BLaER1 (cell line): ENCODE results near the gene METRN.
A peak's percentile ranks its signal among the peaks of the same experiment; 100 is the strongest.
"Not testable (repeated sequence)": the region's sequence is repeated elsewhere in the genome, so short reads cannot be mapped to it uniquely, and the experiment has no call there.

Experiments used
- H3K27ac ChIP-seq: shearing (Covaris generic); formaldehyde crosslinking; 2 replicates; pipeline ENCODE4 v1.8.1; 2022
- H3K27me3 ChIP-seq: shearing (Covaris generic); formaldehyde crosslinking; 2 replicates; pipeline ENCODE4 v1.8.1; 2022
- H3K36me3 ChIP-seq: shearing (Covaris generic); formaldehyde crosslinking; 2 replicates; pipeline ENCODE4 v1.8.1; 2022
- H3K4me1 ChIP-seq: shearing (Covaris generic); formaldehyde crosslinking; 2 replicates; pipeline ENCODE4 v1.8.1; 2022
- H3K4me2 ChIP-seq: shearing (Covaris generic); formaldehyde crosslinking; 2 replicates; pipeline ENCODE4 v1.8.1; 2022
- H3K4me3 ChIP-seq: shearing (Covaris generic); formaldehyde crosslinking; 2 replicates; pipeline ENCODE4 v1.8.1; 2022
- H3K9ac ChIP-seq: shearing (Covaris generic); formaldehyde crosslinking; 2 replicates; pipeline ENCODE4 v1.8.1; 2022
- H3K9me3 ChIP-seq: shearing (Covaris generic); formaldehyde crosslinking; 2 replicates; pipeline ENCODE4 v1.8.1; 2022
- H4K20me1 ChIP-seq: shearing (Covaris generic); formaldehyde crosslinking; 2 replicates; pipeline ENCODE4 v1.8.1; 2022
- Cebpa-rat ChIP-seq: shearing (Covaris generic); IDR thresholded peaks from 2 replicates; pipeline ENCODE4 v1.8.1; 2022

The METRN gene

DNA sequence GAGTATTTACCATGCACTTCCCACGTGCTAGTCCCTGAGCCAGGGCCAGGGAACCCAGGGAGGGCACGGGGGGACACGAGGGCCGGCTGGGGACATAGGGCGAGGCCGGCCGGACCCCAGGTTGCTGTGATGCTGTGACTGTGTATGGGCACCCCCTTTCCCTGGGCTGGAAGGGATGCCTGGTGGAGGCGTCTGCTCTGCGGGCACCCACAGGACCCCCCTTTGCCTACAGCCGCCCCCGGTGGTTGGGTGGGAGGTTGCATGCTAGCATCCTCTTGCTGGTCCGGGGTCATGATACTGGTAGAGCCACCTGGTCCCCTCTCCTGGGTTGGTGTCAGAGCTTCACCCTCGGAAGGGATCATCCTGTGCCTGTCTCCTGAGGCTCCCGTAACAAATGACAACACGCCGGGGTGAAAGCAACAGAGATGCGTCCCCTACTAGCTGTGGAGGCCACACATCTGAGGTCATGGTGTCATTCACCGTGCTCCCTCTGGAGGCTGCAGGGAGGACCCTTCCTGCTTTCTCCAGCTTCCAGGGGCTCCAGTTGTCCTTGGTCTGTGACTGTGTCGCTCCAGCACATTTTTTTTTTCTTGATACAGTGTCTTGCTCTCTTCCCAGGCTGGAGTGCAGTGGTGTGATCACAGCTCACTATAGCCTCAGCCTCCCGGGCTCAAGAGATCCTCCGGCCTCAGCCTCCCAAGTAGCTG, 29.0 kb downstream of the METRN start:
- no peak overlapping the region for H3K4me2 ChIP-seq
- TF ChIP-seq Cebpa-rat, result no peak
- H3K4me1 ChIP-seq, result peaks cover 30% of the 10 kb centered on the region
- H3K27me3 ChIP-seq, result no peaks in the 10 kb centered on the region
- H3K27ac ChIP-seq, result no peak overlapping the region
- H3K36me3 ChIP-seq, result no peaks in the 10 kb centered on the region
- no peak overlapping the region for H3K4me3 ChIP-seq
- H4K20me1 ChIP-seq, result no peaks in the 10 kb centered on the region
- H3K9ac ChIP-seq, result no peak overlapping the region
- no peaks in the 10 kb centered on the region for H3K9me3 ChIP-seq

DNA sequence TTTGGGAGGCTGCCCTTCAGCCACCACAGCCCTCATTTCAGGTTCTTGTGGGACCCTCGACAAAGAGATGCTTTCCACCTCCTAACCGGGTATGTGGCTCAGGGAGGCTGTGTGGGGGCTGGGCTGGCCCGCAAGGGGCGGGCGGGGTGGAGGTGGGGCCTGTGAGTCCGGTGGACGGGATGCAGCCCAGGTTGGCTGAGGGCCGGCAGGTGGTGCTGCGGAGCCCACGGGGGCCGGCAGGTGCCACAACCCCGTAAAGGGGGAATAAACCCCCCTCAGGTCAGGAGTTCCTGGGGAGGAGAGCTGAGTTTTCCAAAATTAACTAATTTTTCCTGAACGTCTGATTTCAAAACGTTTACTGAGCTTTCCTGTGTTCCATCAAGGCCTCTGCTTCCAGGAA, 30.8 kb downstream of the METRN start:
- Histone ChIP-seq H3K4me3 (no peak overlapping the region), H3K27ac (no peak overlapping the region), H3K9me3 (no peaks in the 10 kb centered on the region), H3K36me3 (no peaks in the 10 kb centered on the region), H3K4me2 (no peak overlapping the region), H3K27me3 (no peaks in the 10 kb centered on the region), H4K20me1 (no peaks in the 10 kb centered on the region), H3K9ac (no peak overlapping the region), H3K4me1 (peaks cover 17% of the 10 kb centered on the region)
- TF ChIP-seq Cebpa-rat, result no peak

DNA sequence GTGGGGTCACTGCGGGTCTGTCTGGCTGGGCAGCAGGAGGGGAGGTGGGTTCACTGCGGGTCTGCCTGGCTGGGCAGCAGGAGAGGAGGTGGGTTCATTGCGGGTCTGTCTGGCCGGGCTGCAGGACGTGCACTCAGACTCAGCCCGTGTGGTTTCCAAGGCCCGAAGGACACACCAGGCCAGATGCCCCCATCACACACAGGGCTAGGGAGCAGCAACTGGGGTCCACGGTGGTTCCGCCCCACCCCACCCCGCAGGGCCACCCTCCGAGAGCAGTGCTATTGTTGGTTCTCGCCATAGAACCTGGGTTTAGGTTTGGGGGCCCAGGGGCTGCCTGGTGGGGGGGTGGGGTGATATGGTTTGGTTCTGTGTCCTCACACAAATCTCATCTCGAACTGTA, 31.7 kb downstream of the METRN start:
- Histone ChIP-seq H3K27me3 (no peaks in the 10 kb centered on the region), H3K9ac (no peak overlapping the region), H3K4me3 (no peak overlapping the region), H3K27ac (no peak overlapping the region), H3K4me2 (no peak overlapping the region), H3K36me3 (no peaks in the 10 kb centered on the region), H3K9me3 (no peaks in the 10 kb centered on the region), H3K4me1 (peaks cover 11% of the 10 kb centered on the region), H4K20me1 (no peaks in the 10 kb centered on the region)
- TF ChIP-seq Cebpa-rat, result no peak

- Histone ChIP-seq H3K9ac (no peak overlapping the region), H3K27ac (no peak overlapping the region), H3K4me1 (0 out of 2 replicates have a peak, but pooled peaks cover 4% of the 10 kb centered on the region), H3K4me2 (no peak overlapping the region), H4K20me1 (no peaks in the 10 kb centered on the region), H3K4me3 (no peak overlapping the region), H3K36me3 (no peaks in the 10 kb centered on the region), H3K9me3 (no peaks in the 10 kb centered on the region), H3K27me3 (no peaks in the 10 kb centered on the region)
- no peak for TF ChIP-seq Cebpa-rat
These were observed 33.2 kb downstream of the METRN start for GRCh38 chr16:747978-748746.

DNA sequence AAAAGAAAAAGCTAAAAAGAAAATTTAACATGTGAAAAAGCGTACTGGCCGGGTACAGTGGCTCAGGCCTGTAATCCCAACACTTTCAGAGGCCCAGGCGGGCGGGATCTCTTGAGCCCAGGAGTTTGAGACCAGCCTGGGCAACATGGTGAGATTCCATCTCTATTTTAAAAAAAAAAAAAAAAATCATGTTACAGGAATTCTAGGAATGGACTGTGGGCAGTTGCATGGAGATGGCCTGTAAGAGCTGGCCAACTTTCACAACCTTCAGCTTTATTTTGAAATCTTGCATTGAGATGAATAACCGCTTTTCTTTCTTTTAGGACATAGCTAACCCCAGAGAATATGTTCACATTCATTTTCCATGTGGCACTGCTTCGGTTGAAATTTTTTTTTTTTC, 34.1 kb downstream of the METRN start:
- no peak overlapping the region for H3K9ac ChIP-seq
- no peak overlapping the region for H3K4me2 ChIP-seq
- H4K20me1 ChIP-seq, result no peaks in the 10 kb centered on the region
- H3K27me3 ChIP-seq, result no peaks in the 10 kb centered on the region
- 0 out of 2 replicates have a peak, but pooled peaks cover 4% of the 10 kb centered on the region for H3K4me1 ChIP-seq
- no peak for TF ChIP-seq Cebpa-rat
- no peak overlapping the region for H3K4me3 ChIP-seq
- no peak overlapping the region for H3K27ac ChIP-seq
- no peaks in the 10 kb centered on the region for H3K36me3 ChIP-seq
- no peaks in the 10 kb centered on the region for H3K9me3 ChIP-seq

- Histone ChIP-seq H3K4me2 (no peak overlapping the region), H3K36me3 (no peaks in the 10 kb centered on the region), H3K9me3 (no peaks in the 10 kb centered on the region), H3K4me3 (no peak overlapping the region), H3K4me1 (peaks cover 8% of the 10 kb centered on the region; the same call in 1 of the 2 replicates), H3K27me3 (no peaks in the 10 kb centered on the region), H3K9ac (no peak overlapping the region), H4K20me1 (no peaks in the 10 kb centered on the region), H3K27ac (no peak overlapping the region)
- no peak for TF ChIP-seq Cebpa-rat
These were observed 35.6 kb downstream of the METRN start for GRCh38 chr16:750485-750884.

DNA sequence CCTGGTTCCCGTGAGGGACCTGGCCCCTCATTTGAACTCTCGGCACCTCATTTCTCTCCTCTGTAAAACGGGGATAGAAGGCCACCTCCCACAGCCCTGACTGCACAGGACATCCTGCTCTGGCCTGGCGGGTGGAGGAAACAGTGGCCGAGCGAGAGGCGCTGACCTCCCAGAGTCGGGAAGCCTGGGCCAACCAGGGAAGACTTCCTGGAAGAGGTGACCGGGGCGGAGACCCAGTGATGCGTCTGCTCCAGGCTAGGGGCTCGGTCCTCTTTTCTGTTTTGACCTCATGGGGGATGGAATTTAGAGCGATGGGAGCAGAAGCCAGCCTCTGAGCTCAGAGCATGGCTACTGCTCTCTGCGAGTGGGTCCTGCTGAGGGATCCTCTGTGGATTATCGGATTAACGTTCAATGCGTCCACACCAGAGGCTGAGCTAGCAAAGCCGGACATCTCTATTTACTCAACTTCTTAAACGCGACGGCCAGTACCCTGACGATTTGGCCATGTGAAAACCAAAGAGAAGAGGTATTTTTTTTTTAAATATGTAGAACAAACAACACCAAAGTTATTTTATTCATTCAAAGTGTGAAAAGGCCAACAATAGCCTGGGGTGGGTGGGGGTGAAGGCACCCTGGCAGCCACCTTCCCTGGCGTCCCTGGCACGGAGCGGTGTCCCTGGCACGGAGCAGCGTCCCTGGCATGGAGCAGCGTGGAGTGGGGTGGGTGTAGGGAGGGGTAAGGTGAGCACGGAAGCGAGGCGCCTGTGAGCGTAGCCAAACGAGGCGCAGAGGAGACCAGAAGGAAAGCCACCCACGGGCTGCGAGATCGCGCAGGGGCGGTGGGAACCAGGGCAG, 36.5 kb downstream of the METRN start:
- TF ChIP-seq Cebpa-rat, result no peak

DNA sequence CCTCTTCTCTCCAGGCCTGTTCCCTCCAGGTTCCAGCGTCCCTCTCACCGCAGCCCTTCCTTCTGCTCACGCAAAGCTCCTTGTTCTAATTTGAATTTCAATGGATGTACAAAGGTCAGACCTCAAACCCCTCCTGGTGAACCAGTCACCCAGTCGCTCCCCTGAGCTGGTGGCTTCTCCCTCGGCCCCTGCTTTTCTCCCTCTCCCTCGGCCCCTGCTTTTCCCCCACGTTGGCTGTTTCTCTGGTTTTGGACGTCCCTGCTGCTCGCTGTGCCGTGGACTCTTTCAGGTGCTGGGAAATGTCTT, 37.0 kb downstream of the METRN start:
- Histone ChIP-seq H3K36me3 (no peaks in the 10 kb centered on the region), H3K4me2 (no peak overlapping the region), H3K9ac (no peak overlapping the region), H3K4me3 (no peak overlapping the region), H3K27me3 (no peaks in the 10 kb centered on the region), H3K4me1 (peaks cover 12% of the 10 kb centered on the region), H4K20me1 (no peaks in the 10 kb centered on the region), H3K9me3 (no peaks in the 10 kb centered on the region), H3K27ac (no peak overlapping the region)
- no peak for TF ChIP-seq Cebpa-rat

More for the DNA sequence above, 36.5 kb downstream of the METRN start:
- no peak overlapping the region for H3K4me2 ChIP-seq
- peaks cover 7% of the 10 kb centered on the region; the same call in 1 of the 2 replicates for H3K4me1 ChIP-seq
- H3K9ac ChIP-seq, result no peak overlapping the region
- H3K4me3 ChIP-seq, result no peak overlapping the region
- no peaks in the 10 kb centered on the region for H4K20me1 ChIP-seq
- H3K9me3 ChIP-seq, result no peaks in the 10 kb centered on the region
- no peaks in the 10 kb centered on the region for H3K36me3 ChIP-seq
- H3K27me3 ChIP-seq, result no peaks in the 10 kb centered on the region
- no peak overlapping the region for H3K27ac ChIP-seq

GRCh38 chr16:754121-754607, 39.2 kb downstream of the METRN start:
- H3K27me3 ChIP-seq, H3K4me3 ChIP-seq, H3K27ac ChIP-seq, H3K9me3 ChIP-seq, H4K20me1 ChIP-seq, H3K9ac ChIP-seq, H3K36me3 ChIP-seq: not testable (repeated sequence)
- Histone ChIP-seq H3K4me2 (peak overlapping the region; percentile 42; the same call in 1 of the 2 replicates), H3K4me1 (peaks cover 26% of the 10 kb centered on the region)

DNA sequence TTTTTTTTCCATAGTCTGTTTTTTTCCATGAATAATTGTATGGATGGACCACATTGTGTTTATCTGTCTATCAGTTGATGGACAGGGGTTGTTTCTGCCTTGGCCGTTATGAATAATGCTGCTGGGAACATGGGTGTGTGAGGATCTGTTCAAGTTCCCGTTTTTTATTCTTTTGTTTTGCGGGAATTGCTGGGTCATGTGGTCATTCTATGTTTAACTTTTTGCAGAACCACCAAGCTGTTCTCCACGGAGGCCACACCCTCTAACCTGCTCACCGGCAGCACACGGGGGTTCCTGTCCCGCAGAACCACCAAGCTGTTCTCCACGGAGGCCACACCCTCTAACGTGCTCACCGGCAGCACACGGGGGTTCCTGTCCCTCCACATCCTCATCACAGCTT, 39.7 kb downstream of the METRN start:
- Histone ChIP-seq H3K9ac (no peak overlapping the region), H3K27me3 (no peaks in the 10 kb centered on the region), H3K36me3 (no peaks in the 10 kb centered on the region), H3K4me1 (peaks cover 26% of the 10 kb centered on the region), H4K20me1 (no peaks in the 10 kb centered on the region), H3K4me3 (no peak overlapping the region), H3K9me3 (no peaks in the 10 kb centered on the region), H3K27ac (no peak overlapping the region), H3K4me2 (peak overlapping the region; percentile 42)
- TF ChIP-seq Cebpa-rat, result no peak
